ENCODE data around the gene RAB3GAP2.

Gene RAB3GAP2

GRCh38 chr1:220224611-220225124 lies 47.6 kb downstream of the RAB3GAP2 start:
- Histone ChIP-seq H2AK5ac (ENCODE audit: low read length, severe bottlenecking) (no peak overlapping the region), H3K9ac (ENCODE audit: low read length) (no peak overlapping the region), H3K36me3 (ENCODE audit: control insufficient read depth in 1 of 2, insufficient read depth in 2 of 2, low read depth in 1 of 2, low read length in 2 of 2) (peaks cover 12 to 36% of the 10 kb centered on the region in 2 experiments), H2BK12ac (ENCODE audit: low read length in 2 of 2) (no peak overlapping the region), H2BK5ac (ENCODE audit: low read depth, low read length, poor library complexity, severe bottlenecking) (no peak overlapping the region), H3K4me3 (ENCODE audit: insufficient read depth in 1 of 2, low read depth in 1 of 2, low read length in 2 of 2) (no peak overlapping the region), H3K18ac (ENCODE audit: low read depth in 1 of 2, low read length in 2 of 2) (no peak overlapping the region), H2AFZ (ENCODE audit: low read depth, low read length) (no peak overlapping the region), H3K27me3 (ENCODE audit: control insufficient read depth in 1 of 2, insufficient read depth in 1 of 2, low read length in 2 of 2) (no peaks in the 10 kb centered on the region), H3K4me1 (ENCODE audit: control insufficient read depth, insufficient read depth, low read depth, low read length) (peaks cover 1% of the 10 kb centered on the region), H3K23ac (ENCODE audit: low read length in 2 of 2) (no peak overlapping the region), H4K8ac (ENCODE audit: low read length) (no peak overlapping the region), H3K27ac (ENCODE audit: low read length, poor library complexity, severe bottlenecking) (no peak overlapping the region), H3K79me1 (replicated peaks; ENCODE audit: low read length, poor library complexity, severe bottlenecking) (peaks cover 24% of the 10 kb centered on the region), H3K9me3 (ENCODE audit: control insufficient read depth, low read length) (no peaks in the 10 kb centered on the region), H3K4me2 (ENCODE audit: low read length, poor library complexity, severe bottlenecking) (no peak overlapping the region), H4K91ac (ENCODE audit: low read length) (no peak overlapping the region), H3K4ac (ENCODE audit: low read depth in 1 of 2, low read length in 2 of 2) (no peak overlapping the region), H2BK15ac (ENCODE audit: low read depth, poor library complexity, severe bottlenecking) (no peak overlapping the region), H3K14ac (ENCODE audit: low read length in 2 of 2) (no peak overlapping the region), H2BK120ac (ENCODE audit: low read depth, low read length) (no peak overlapping the region)
- 100% methylated on average over 1 of the region's 1 CpG for whole genome bisulfite sequencing
- DNase-seq, result no peak

- H2BK5ac ChIP-seq (ENCODE audit: low read depth, low read length, poor library complexity, severe bottlenecking), result no peak overlapping the region
These were observed 48.2 kb downstream of the RAB3GAP2 start for GRCh38 chr1:220224033-220224432.

GRCh38 chr1:220222939-220223338 lies 49.3 kb downstream of the RAB3GAP2 start:
- Histone ChIP-seq H3K27me3 (ENCODE audit: control insufficient read depth in 1 of 2, insufficient read depth in 1 of 2, low read length in 2 of 2) (no peaks in the 10 kb centered on the region), H3K14ac (ENCODE audit: low read length in 2 of 2) (no peak overlapping the region), H3K27ac (ENCODE audit: low read length, poor library complexity, severe bottlenecking) (no peak overlapping the region), H3K23ac (ENCODE audit: low read length in 2 of 2) (no peak overlapping the region), H2AFZ (ENCODE audit: low read depth, low read length) (no peak overlapping the region), H3K36me3 (ENCODE audit: control insufficient read depth in 1 of 2, insufficient read depth in 2 of 2, low read depth in 1 of 2, low read length in 2 of 2) (peaks cover 12 to 24% of the 10 kb centered on the region in 2 experiments), H3K4me1 (ENCODE audit: control insufficient read depth, insufficient read depth, low read depth, low read length) (peaks cover 1% of the 10 kb centered on the region), H4K91ac (ENCODE audit: low read length) (no peak overlapping the region), H3K4ac (ENCODE audit: low read depth in 1 of 2, low read length in 2 of 2) (no peak overlapping the region), H2BK120ac (ENCODE audit: low read depth, low read length) (no peak overlapping the region), H4K8ac (ENCODE audit: low read length) (no peak overlapping the region), H3K79me1 (replicated peaks; ENCODE audit: low read length, poor library complexity, severe bottlenecking) (peaks cover 23% of the 10 kb centered on the region), H2BK12ac (ENCODE audit: low read length in 2 of 2) (no peak overlapping the region), H3K18ac (ENCODE audit: low read depth in 1 of 2, low read length in 2 of 2) (no peak overlapping the region), H2AK5ac (ENCODE audit: low read length, severe bottlenecking) (no peak overlapping the region), H3K9ac (ENCODE audit: low read length) (no peak overlapping the region), H2BK5ac (ENCODE audit: low read depth, low read length, poor library complexity, severe bottlenecking) (no peak overlapping the region), H3K4me3 (ENCODE audit: insufficient read depth in 1 of 2, low read depth in 1 of 2, low read length in 2 of 2) (no peak overlapping the region), H3K9me3 (ENCODE audit: control insufficient read depth, low read length) (no peaks in the 10 kb centered on the region), H2BK15ac (ENCODE audit: low read depth, poor library complexity, severe bottlenecking) (no peak overlapping the region), H3K4me2 (ENCODE audit: low read length, poor library complexity, severe bottlenecking) (no peak overlapping the region)
- DNase-seq, result peak; percentile 6
- 94% methylated on average over 2 of the region's 3 CpGs for WGBS

More at GRCh38 chr1:220224033-220224432, 48.2 kb downstream of the RAB3GAP2 start:
- H3K9ac ChIP-seq (ENCODE audit: low read length), result no peak overlapping the region
- no peaks in the 10 kb centered on the region for H3K9me3 ChIP-seq (ENCODE audit: control insufficient read depth, low read length)
- H3K4me1 ChIP-seq (ENCODE audit: control insufficient read depth, insufficient read depth, low read depth, low read length), result peaks cover 1% of the 10 kb centered on the region
- H2BK120ac ChIP-seq (ENCODE audit: low read depth, low read length), result no peak overlapping the region
- H3K4me3 ChIP-seq (ENCODE audit: insufficient read depth in 1 of 2, low read depth in 1 of 2, low read length in 2 of 2), result no peak overlapping the region
- no peaks in the 10 kb centered on the region for H3K27me3 ChIP-seq (ENCODE audit: control insufficient read depth in 1 of 2, insufficient read depth in 1 of 2, low read length in 2 of 2)
- no peak overlapping the region for H3K18ac ChIP-seq (ENCODE audit: low read depth in 1 of 2, low read length in 2 of 2)
- H4K91ac ChIP-seq (ENCODE audit: low read length), result no peak overlapping the region
- H3K27ac ChIP-seq (ENCODE audit: low read length, poor library complexity, severe bottlenecking), result no peak overlapping the region
- H3K14ac ChIP-seq (ENCODE audit: low read length in 2 of 2), result no peak overlapping the region
- H2BK12ac ChIP-seq (ENCODE audit: low read length in 2 of 2), result no peak overlapping the region
- WGBS, result 50% methylated on average over 1 of the region's 2 CpGs
- no peak for DNase-seq
- no peak overlapping the region for H2AFZ ChIP-seq (ENCODE audit: low read depth, low read length)
- no peak overlapping the region for H4K8ac ChIP-seq (ENCODE audit: low read length)
- peaks cover 26% of the 10 kb centered on the region for H3K79me1 ChIP-seq (replicated peaks; ENCODE audit: low read length, poor library complexity, severe bottlenecking)
- H2AK5ac ChIP-seq (ENCODE audit: low read length, severe bottlenecking), result no peak overlapping the region
- no peak overlapping the region for H2BK15ac ChIP-seq (ENCODE audit: low read depth, poor library complexity, severe bottlenecking)
- no peak overlapping the region for H3K4me2 ChIP-seq (ENCODE audit: low read length, poor library complexity, severe bottlenecking)
- peaks cover 12 to 35% of the 10 kb centered on the region in 2 experiments for H3K36me3 ChIP-seq (ENCODE audit: control insufficient read depth in 1 of 2, insufficient read depth in 2 of 2, low read depth in 1 of 2, low read length in 2 of 2)
- H3K4ac ChIP-seq (ENCODE audit: low read depth in 1 of 2, low read length in 2 of 2), result no peak overlapping the region
- H3K23ac ChIP-seq (ENCODE audit: low read length in 2 of 2), result no peak overlapping the region

- H3K79me1 ChIP-seq (replicated peaks; ENCODE audit: low read length, poor library complexity, severe bottlenecking), result peaks cover 19% of the 10 kb centered on the region
- 100% methylated on average over 2 of the region's 3 CpGs for WGBS
These were observed 50.6 kb downstream of the RAB3GAP2 start for GRCh38 chr1:220221670-220222069.

More at GRCh38 chr1:220221670-220222069, 50.6 kb downstream of the RAB3GAP2 start:
- no peak overlapping the region for H2BK5ac ChIP-seq (ENCODE audit: low read depth, low read length, poor library complexity, severe bottlenecking)
- H2BK120ac ChIP-seq (ENCODE audit: low read depth, low read length), result no peak overlapping the region
- no peaks in the 10 kb centered on the region for H3K27me3 ChIP-seq (ENCODE audit: control insufficient read depth in 1 of 2, insufficient read depth in 1 of 2, low read length in 2 of 2)
- H4K91ac ChIP-seq (ENCODE audit: low read length), result no peak overlapping the region
- H3K4ac ChIP-seq (ENCODE audit: low read depth in 1 of 2, low read length in 2 of 2), result no peak overlapping the region
- H3K9ac ChIP-seq (ENCODE audit: low read length), result peak overlapping the region; percentile 38
- peaks cover 9 to 12% of the 10 kb centered on the region in 2 experiments for H3K36me3 ChIP-seq (ENCODE audit: control insufficient read depth in 1 of 2, insufficient read depth in 2 of 2, low read depth in 1 of 2, low read length in 2 of 2)
- H3K18ac ChIP-seq (ENCODE audit: low read depth in 1 of 2, low read length in 2 of 2), result no peak overlapping the region
- no peak overlapping the region for H2BK12ac ChIP-seq (ENCODE audit: low read length in 2 of 2)
- no peak for DNase-seq
- no peak overlapping the region for H2AK5ac ChIP-seq (ENCODE audit: low read length, severe bottlenecking)
- no peak overlapping the region for H3K4me3 ChIP-seq (ENCODE audit: insufficient read depth in 1 of 2, low read depth in 1 of 2, low read length in 2 of 2)
- no peak overlapping the region for H4K8ac ChIP-seq (ENCODE audit: low read length)
- H2BK15ac ChIP-seq (ENCODE audit: low read depth, poor library complexity, severe bottlenecking), result no peak overlapping the region
- H3K4me1 ChIP-seq (ENCODE audit: control insufficient read depth, insufficient read depth, low read depth, low read length), result peaks cover 1% of the 10 kb centered on the region
- H2AFZ ChIP-seq (ENCODE audit: low read depth, low read length), result no peak overlapping the region
- H3K23ac ChIP-seq (ENCODE audit: low read length in 2 of 2), result no peak overlapping the region
- no peak overlapping the region for H3K4me2 ChIP-seq (ENCODE audit: low read length, poor library complexity, severe bottlenecking)
- H3K14ac ChIP-seq (ENCODE audit: low read length in 2 of 2), result no peak overlapping the region
- H3K9me3 ChIP-seq (ENCODE audit: control insufficient read depth, low read length), result no peaks in the 10 kb centered on the region
- no peak overlapping the region for H3K27ac ChIP-seq (ENCODE audit: low read length, poor library complexity, severe bottlenecking)

All from mesenchymal stem cell (in vitro differentiated cells and primary cell).